ENCODE measurements around the gene ZBTB7C.

GRCh38 chr18:48007381-48007780 is 401.8 kb downstream of the ZBTB7C start:
- TF ChIP-seq CTCF (IDR thresholded peaks at IDR 0.05) (no peak), POLR2A (IDR thresholded peaks at IDR 0.05) (no peak), EP300 (IDR thresholded peaks at IDR 0.05) (no peak)
